ENCODE results near the gene TTLL12.

DNA sequence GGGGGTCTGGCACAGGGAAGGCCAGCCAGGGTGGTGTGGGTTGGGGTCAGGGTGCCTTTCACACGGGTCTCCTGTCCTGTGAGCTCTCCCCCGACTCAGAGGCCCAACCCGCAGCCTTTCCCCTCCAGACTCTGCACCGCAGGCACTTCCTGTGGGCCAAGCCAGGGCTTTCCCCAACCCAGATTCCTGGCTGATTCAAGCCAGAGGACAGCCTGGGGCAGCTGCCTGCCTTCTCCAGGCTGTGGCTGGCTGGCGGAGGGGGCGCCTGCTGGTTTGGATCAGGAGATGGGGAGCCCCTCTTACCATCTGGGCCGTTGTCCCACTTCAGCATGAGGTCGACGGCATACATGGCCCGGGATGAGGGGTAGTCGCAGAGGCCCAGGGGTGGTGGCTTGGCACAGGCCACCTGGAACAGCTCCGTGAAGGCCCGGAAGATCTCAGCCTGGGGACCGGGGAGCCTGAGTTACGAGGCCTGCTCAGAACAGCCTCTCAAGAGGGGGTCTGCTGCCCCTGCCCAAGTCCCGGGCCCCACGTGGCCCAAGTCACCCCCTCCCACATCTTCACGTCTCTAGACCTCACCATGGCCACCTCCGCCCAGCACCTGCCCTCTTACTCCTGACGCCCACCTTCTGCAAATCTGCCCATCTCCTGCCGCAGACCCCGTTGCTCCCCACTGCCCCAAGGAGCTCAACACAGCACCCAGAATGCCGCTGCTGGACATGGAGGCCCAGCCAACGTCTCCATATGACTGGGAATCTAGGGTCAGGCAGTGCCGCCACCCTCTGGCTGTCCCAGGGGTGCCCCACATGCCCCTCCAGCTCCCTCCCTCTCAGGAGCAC, 18.2 kb downstream of the TTLL12 start:
- TF ChIP-seq, protein P1, sequence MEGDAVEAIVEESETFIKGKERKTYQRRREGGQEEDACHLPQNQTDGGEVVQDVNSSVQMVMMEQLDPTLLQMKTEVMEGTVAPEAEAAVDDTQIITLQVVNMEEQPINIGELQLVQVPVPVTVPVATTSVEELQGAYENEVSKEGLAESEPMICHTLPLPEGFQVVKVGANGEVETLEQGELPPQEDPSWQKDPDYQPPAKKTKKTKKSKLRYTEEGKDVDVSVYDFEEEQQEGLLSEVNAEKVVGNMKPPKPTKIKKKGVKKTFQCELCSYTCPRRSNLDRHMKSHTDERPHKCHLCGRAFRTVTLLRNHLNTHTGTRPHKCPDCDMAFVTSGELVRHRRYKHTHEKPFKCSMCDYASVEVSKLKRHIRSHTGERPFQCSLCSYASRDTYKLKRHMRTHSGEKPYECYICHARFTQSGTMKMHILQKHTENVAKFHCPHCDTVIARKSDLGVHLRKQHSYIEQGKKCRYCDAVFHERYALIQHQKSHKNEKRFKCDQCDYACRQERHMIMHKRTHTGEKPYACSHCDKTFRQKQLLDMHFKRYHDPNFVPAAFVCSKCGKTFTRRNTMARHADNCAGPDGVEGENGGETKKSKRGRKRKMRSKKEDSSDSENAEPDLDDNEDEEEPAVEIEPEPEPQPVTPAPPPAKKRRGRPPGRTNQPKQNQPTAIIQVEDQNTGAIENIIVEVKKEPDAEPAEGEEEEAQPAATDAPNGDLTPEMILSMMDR (conservative IDR thresholded peaks at IDR 0.05; ENCODE audit: low read length), result no peak
- TF ChIP-seq EZH2phosphoT487 (IDR thresholded peaks at IDR 0.05; ENCODE audit: borderline replicate concordance, low read depth, low read length), result no peak

Data from OCI-LY7 (cell line).